ENCODE measurements around the gene ANAPC2. TPM values are rescaled to one million over a fixed set of nuclear protein-coding genes. Genes with fewer than 3 reads are reported as not detected.

The ANAPC2 gene
- total RNA-seq, 1 donor from 2014 or later: 35.0 TPM

DNA sequence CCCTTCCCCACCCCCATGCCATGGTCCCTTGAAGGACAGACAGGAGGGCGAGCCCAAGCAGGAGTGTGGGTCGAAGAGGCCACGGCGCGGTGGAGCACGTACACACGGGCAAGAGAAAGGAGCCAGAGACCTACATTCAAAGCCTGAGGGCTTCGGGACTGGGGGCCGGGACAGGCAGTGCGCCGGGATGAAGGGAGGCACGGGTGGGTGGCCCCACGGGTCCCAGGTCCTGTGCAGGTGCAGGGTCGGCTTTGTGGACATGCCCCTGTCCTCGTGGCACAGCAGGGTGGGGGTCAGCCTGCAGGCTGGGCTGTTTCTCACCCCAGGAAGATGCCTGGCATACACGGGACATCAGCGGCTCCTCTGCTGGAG lies 28.3 kb downstream of the ANAPC2 start:
- intact Hi-C loops (cut with DNase I): no loop called here
- ATAC-seq (no peak), DNase-seq (ENCODE audit: missing footprints) (no peak)

DNA sequence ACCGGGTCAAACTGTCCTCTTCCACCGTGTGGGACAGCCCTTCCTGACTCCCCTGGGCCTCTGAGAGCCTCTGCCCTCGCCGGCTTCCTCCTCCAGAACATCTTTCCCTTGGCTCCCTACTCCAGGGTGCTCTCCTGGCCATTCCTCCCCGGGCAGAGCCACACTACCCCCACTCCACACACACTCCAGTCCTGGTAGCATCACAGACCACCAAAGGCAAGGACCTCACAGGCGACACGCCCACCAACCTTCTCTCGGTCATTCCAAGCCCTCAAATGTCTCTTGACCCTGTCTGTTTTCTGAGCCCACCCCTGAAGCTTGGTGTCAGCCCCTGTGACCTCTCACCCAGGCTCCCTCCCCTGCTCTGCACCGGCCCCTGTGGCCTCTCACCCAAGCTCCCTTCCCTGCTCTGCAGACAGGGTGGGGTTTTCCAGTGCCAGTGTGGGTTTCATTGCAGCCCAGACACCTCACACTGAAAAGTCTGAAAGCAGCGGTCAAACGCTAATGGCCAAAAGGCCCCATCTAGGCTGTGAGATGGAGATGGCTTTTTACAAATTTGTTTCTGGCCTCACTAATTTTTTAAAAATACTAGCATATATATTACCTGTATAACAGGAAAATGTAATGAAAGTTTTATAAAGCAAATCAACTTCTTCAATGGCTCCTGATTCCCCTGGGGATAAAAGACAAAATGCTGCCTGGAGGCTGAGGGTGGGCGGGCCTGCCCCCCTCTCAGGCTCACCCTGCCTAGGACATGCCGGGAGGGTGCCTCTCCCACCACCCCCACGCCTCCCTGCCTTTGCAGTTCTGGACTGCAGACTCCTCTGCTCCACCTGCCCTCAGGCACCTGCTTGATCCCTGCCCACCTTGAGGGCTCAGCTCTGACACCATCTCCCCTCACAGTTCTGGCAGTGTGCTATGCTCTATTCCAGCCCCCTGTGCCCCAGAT lies 29.0 kb downstream of the ANAPC2 start:
- DNase-seq (ENCODE audit: missing footprints) (no peak), ATAC-seq (no peak)
- intact Hi-C loops (cut with DNase I): no loop called here

- intact Hi-C loops (cut with DNase I): no loop called here
Observed at GRCh38 chr9:137158625-137159024, 29.7 kb downstream of the ANAPC2 start.

DNA sequence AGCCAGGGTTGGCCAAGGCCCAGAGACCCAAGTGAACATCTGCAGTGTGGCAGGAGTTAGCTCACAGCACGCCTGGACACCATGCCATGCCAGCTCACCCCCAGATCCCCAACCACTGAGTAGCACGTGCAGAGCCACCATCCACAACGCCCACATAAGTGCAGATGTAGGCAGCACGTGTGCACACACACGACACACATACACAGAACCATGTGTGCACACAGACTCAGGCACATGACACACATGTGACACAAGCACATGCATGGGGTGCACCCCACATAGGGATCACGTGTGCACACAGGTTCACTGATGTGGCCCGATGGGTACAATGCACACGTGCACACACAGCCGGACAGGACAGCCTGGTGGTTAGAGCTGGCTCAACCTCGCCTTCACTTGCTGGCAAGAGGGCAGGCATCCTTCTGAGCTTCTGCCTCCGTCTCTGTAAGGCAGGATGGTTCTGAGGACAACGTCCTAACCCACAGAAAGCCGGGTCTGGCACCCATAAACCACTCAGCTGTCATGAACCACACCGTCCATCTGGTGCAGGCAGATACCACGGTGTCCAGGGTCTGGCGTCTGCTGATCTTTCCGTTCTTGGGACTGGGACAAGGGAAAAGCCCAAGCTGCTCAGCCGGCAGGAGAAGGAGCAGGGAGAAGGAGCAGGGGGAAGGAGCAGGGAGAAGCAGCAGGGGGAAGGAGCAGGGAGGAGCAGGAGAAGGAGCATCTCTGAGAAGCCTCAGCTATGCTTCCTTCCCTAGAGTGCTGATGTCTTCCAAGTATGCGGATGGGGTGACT lies 30.5 kb downstream of the ANAPC2 start:
- intact Hi-C loops (cut with DNase I): no loop called here
- ATAC-seq (no peak), DNase-seq (ENCODE audit: missing footprints) (no peak)

More at GRCh38 chr9:137158625-137159024, 29.7 kb downstream of the ANAPC2 start:
- no peak for DNase-seq (ENCODE audit: missing footprints)
- ATAC-seq: no peak

- peak; percentile 74 for DNase-seq (ENCODE audit: missing footprints)
- intact Hi-C loops (cut with DNase I): no loop called here
- ATAC-seq: no peak
Observed at GRCh38 chr9:137156567-137157375, 31.6 kb downstream of the ANAPC2 start.

- intact Hi-C loops (cut with DNase I): no loop called here
- ATAC-seq (no peak), DNase-seq (ENCODE audit: missing footprints) (no peak)
Observed at GRCh38 chr9:137152844-137153405, 35.4 kb downstream of the ANAPC2 start.

DNA sequence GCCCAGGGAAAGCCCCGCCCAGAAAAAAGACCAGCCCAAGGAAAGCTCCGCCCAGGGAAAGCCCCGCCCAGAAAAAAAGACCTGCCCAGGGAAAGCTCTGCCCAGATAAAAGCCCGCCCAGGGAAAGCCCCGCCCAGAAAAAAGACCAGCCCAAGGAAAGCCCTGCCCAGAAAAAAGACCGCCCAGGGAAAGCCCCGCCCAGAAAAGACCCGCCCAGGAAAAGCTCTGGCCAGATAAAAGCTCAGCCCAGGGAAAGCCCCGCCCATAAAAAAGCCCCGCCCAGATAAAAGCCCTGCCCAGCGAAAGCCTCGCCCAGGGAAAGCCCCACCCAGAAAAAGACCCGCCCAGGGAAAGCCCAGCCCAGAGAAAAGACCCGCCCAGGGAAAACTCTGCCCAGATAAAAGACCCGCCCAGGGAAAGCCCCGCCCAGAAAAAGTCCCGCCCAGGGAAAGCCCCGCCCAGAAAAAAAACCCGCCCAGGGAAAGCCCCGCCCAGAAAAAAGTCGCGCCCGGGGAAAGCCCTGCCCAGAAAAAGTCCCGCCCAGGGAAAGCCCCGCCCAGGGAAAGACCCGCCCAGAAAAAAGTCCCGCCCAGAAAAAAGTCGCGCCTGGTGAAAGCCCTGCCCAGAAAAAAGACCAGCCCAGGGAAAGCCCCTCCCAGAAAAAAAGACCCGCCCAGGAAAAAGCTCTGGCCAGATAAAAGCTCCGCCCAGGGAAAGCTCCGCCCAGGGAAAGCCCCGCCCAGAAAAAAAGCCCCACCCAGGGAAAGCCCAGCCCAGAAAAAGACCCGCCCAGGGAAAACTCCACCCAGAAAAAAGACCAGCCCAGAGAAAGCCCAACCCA lies 37.5 kb downstream of the ANAPC2 start:
- DNase-seq (ENCODE audit: missing footprints) (no peak), ATAC-seq (no peak)
- intact Hi-C loops (cut with DNase I): no loop called here

GRCh38 chr9:137149942-137150616 lies 38.3 kb downstream of the ANAPC2 start:
- intact Hi-C loops (cut with DNase I): no loop called here
- ATAC-seq (no peak), DNase-seq (ENCODE audit: missing footprints) (no peak)

DNA sequence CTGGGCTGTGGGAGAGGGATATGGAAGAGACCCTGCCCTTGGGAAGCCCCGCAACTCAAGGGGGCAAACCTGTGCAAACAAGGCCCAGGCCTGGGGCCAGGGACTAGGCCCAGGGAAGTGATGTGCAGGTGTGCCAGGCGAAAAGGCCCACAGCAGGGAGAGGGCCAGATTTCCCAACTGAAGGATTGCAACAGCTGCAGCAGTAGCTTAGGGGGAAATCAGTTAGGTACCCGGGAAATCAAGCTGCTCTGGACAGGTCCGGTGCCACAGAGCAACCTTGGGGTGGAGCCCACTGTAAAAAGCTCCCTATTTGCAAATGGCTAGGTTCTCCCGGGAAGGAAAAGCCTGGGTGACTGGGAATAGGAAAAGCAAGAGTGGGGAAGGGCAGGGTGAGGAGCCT lies 39.0 kb downstream of the ANAPC2 start:
- intact Hi-C loops (cut with DNase I): no loop called here
- no peak for ATAC-seq
- DNase-seq (ENCODE audit: missing footprints): no peak

- intact Hi-C loops (cut with DNase I): no loop called here
- DNase-seq (ENCODE audit: missing footprints) (peak; percentile 11), ATAC-seq (no peak)
Observed at GRCh38 chr9:137148661-137149060, 39.7 kb downstream of the ANAPC2 start.

- intact Hi-C loops (cut with DNase I): no loop called here
- DNase-seq (ENCODE audit: missing footprints) (peak; percentile 9), ATAC-seq (no peak)
Observed at GRCh38 chr9:137148242-137148641, 40.1 kb downstream of the ANAPC2 start.

GRCh38 chr9:137147793-137148160 lies 40.6 kb downstream of the ANAPC2 start:
- intact Hi-C loops (cut with DNase I): no loop called here
- ATAC-seq (no peak), DNase-seq (ENCODE audit: missing footprints) (no peak)

DNA sequence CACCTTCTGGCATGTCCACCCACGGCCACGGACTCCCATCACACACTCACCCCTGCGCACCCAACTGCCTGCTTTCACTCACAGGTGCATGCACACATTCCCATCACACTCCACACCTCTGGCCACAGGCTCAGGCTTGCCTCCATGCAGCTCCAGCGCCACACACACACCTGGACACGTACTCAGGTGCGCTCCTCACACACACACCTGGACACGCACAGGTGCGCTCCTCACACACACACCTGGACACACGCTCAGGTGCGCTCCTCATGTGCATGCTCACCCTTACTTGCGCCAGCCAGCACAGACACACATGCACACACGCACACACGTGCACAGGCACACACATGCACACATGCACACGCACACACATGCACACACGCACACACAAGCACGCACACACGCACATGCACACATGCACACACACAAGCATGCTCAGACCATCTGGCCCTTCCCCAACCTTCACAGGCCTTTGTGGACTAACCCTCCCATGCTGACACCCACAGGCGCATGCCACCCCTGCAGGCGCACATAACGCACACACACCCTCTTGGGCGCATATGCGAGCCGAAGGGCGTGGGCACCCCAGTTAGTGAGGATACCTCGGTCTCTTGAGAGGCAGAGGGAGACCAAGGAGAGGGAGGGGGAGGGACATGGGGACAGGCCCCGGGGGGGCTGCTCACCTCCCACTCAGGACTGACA lies 41.1 kb downstream of the ANAPC2 start:
- peak; percentile 31 for DNase-seq (ENCODE audit: missing footprints)
- intact Hi-C loops (cut with DNase I): no loop called here
- no peak for ATAC-seq

DNA sequence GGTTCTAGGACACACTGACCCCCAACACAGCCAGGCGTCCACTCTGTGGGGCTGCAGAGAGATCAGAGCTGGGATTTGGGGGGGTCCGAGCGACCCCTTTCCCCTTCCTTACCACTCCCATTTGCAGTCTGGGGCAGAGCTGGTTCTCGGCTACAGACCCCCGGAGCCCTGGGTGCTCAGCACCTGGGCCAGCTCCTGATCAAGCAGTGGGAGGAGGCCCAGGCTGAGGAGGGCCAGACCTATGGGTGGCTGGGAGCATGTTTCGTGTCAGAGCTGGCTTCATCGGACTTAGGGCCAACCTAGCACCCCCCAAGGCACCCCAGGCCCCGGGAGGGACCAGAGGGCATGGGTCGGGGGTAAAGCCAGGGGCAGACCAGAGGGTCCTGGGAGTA lies 41.8 kb downstream of the ANAPC2 start:
- DNase-seq (ENCODE audit: missing footprints) (peak; percentile 6), ATAC-seq (no peak)
- intact Hi-C loops (cut with DNase I): no loop called here

- intact Hi-C loops (cut with DNase I): no loop called here
- ATAC-seq (no peak), DNase-seq (ENCODE audit: missing footprints) (peak; percentile 15)
Observed at GRCh38 chr9:137145731-137146526, 42.4 kb downstream of the ANAPC2 start.

DNA sequence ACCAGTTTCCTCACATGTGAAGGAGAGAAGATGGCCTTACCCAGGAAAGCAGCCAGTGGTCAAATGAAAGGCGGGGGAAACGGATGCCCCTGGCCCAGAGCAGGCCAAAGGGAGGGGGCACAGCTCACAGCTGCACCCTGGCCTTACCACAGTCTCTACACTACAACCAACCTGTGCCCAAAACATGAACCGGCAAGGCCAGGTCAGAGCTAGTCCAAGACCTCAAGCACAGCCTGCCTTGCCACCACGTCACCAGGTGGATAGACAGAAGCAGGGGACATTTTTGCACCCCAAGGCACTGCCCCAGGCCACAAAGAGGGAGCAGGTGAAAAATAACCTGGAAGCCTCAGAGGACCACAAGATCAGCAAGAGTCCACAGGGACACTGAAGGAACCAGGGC lies 44.9 kb downstream of the ANAPC2 start:
- intact Hi-C loops (cut with DNase I): no loop called here
- no peak for ATAC-seq
- peak; percentile 20 for DNase-seq (ENCODE audit: missing footprints)

All from Right ventricle myocardium inferior (tissue), 1 donor.